Measurements from ENCODE around the gene F2RL1. TPM values are rescaled to one million over a fixed set of nuclear protein-coding genes. Genes with fewer than 3 reads are reported as not detected.

The F2RL1 gene
- total and polyA plus RNA-seq, 2 experiments from 2014 or later: 15.3 to 32.1 TPM

DNA sequence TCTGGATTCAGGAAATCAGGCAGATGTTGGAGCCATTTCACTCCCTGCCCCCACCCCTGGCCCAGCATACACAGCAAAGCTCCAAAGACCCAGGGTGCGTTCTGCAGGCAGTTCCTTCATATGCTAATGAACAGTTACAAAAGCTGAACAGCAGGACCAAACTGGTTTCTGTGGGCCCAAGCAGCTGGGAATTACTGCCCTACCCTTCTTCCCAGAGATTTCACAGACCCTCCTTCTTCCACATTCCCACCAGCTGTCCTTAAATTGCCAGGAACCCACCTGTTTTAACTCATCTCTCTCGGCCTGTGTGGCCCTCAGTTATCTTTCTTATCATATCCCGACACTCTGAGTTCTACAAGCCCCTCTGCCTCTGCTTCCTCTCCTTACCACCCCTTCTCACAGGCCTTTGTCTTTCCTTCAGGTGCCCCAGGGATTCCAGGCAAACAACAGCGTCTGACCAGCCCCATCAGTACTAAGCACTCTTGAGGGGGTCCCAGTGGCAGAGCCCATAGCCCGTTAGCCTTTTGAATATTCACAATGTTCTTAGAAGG, 10.6 kb upstream of the F2RL1 start:
- no peaks in the 10 kb centered on the region for H3K36me3 ChIP-seq (ENCODE audit: insufficient read depth)
- H4K20me1 ChIP-seq (replicated peaks; ENCODE audit: insufficient read depth): no peaks in the 10 kb centered on the region
- H2AFZ ChIP-seq: no peak overlapping the region
- peak overlapping the region; percentile 98 for H3K27ac ChIP-seq (ENCODE audit: low read depth)
- H3K36me3 Mint-ChIP-seq (ENCODE audit: low read depth): peaks cover 22% of the 10 kb centered on the region
- H3F3A ChIP-seq (replicated peaks; ENCODE audit: low read depth): no peaks in the 10 kb centered on the region; the same call in 1 of the 2 replicates
- H3K4me1 Mint-ChIP-seq: peaks cover 37% of the 10 kb centered on the region
- peak; percentile 98 for DNase-seq (ENCODE audit: low spot score)
- no peaks in the 10 kb centered on the region for H3K9me2 ChIP-seq (ENCODE audit: insufficient read depth)
- H3K4me2 ChIP-seq: peak overlapping the region; percentile 69
- peak overlapping the region; percentile 61 for H3K4me3 Mint-ChIP-seq
- peaks cover 27% of the 10 kb centered on the region for H3K9me3 Mint-ChIP-seq
- H3K27ac Mint-ChIP-seq: peak overlapping the region; percentile 99
- no peaks in the 10 kb centered on the region for H3K27me3 ChIP-seq (ENCODE audit: insufficient read depth)
- H3K79me2 ChIP-seq (replicated peaks; ENCODE audit: insufficient read depth): no peaks in the 10 kb centered on the region
- H3K4me1 ChIP-seq (ENCODE audit: insufficient read depth): peaks cover 29% of the 10 kb centered on the region
- no peak for TF ChIP-seq JUNB (IDR thresholded peaks at IDR 0.05; ENCODE audit: unreplicated experiment)
- TF ChIP-seq NANOG (IDR thresholded peaks at IDR 0.05; ENCODE audit: borderline replicate concordance): peak; percentile 61
- peak; percentile 58 for TF ChIP-seq POLR2AphosphoS5 (IDR thresholded peaks at IDR 0.05; ENCODE audit: low read depth)
- TF ChIP-seq, protein P1, sequence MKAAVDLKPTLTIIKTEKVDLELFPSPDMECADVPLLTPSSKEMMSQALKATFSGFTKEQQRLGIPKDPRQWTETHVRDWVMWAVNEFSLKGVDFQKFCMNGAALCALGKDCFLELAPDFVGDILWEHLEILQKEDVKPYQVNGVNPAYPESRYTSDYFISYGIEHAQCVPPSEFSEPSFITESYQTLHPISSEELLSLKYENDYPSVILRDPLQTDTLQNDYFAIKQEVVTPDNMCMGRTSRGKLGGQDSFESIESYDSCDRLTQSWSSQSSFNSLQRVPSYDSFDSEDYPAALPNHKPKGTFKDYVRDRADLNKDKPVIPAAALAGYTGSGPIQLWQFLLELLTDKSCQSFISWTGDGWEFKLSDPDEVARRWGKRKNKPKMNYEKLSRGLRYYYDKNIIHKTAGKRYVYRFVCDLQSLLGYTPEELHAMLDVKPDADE (IDR thresholded peaks at IDR 0.05): peak; percentile 56; the same call in 1 of the 2 replicates
- no peak for TF ChIP-seq EZH2 (IDR thresholded peaks at IDR 0.05; ENCODE audit: low read depth, unreplicated experiment)
- TF ChIP-seq EZH2phosphoT487 (IDR thresholded peaks at IDR 0.05; ENCODE audit: unreplicated experiment): no peak
- TF ChIP-seq, protein P2, sequence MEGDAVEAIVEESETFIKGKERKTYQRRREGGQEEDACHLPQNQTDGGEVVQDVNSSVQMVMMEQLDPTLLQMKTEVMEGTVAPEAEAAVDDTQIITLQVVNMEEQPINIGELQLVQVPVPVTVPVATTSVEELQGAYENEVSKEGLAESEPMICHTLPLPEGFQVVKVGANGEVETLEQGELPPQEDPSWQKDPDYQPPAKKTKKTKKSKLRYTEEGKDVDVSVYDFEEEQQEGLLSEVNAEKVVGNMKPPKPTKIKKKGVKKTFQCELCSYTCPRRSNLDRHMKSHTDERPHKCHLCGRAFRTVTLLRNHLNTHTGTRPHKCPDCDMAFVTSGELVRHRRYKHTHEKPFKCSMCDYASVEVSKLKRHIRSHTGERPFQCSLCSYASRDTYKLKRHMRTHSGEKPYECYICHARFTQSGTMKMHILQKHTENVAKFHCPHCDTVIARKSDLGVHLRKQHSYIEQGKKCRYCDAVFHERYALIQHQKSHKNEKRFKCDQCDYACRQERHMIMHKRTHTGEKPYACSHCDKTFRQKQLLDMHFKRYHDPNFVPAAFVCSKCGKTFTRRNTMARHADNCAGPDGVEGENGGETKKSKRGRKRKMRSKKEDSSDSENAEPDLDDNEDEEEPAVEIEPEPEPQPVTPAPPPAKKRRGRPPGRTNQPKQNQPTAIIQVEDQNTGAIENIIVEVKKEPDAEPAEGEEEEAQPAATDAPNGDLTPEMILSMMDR (conservative IDR thresholded peaks at IDR 0.05; ENCODE audit: low read depth in 2 of 2): peak in 1 of 2 experiments; percentile 9; a peak in 1 of 4 replicates
- H3K4me3 ChIP-seq: peak overlapping the region; percentile 44
- peak; percentile 87 for ATAC-seq
- peaks cover 19% of the 10 kb centered on the region for H3K27me3 Mint-ChIP-seq (ENCODE audit: insufficient read depth, low read depth, poor library complexity)

DNA sequence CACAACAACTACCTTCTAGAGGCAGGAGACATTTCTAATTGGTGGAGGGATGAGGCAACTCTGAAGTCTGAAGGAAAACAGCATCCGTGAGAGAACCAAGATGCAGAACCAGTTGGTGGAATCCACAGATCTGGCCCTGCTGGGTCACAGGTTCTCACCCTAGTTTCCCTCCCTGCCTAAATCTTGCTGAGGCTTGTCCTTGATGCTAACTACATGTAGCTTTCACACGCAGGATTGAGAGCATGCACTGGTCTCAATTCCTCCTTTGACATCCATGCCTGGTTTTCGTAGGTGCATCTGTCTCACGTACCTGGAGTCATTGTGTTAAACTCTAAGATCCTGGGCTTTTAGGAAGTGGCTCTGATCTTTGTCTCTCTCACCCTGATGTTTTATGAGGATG, 9.7 kb upstream of the F2RL1 start:
- Mint-ChIP-seq H3K27ac (peak overlapping the region; percentile 99), H3K9me3 (peaks cover 29% of the 10 kb centered on the region), H3K27me3 (ENCODE audit: insufficient read depth, low read depth, poor library complexity) (peaks cover 17% of the 10 kb centered on the region), H3K36me3 (ENCODE audit: low read depth) (peaks cover 24% of the 10 kb centered on the region), H3K4me3 (peak overlapping the region; percentile 61; the same call in 2 of the 3 replicates), H3K4me1 (peaks cover 36% of the 10 kb centered on the region)
- H3K4me1 ChIP-seq (ENCODE audit: insufficient read depth): peaks cover 29% of the 10 kb centered on the region
- no peaks in the 10 kb centered on the region for H3K36me3 ChIP-seq (ENCODE audit: insufficient read depth)
- H3K9me2 ChIP-seq (ENCODE audit: insufficient read depth): no peaks in the 10 kb centered on the region
- H3F3A ChIP-seq (replicated peaks; ENCODE audit: low read depth): no peaks in the 10 kb centered on the region; the same call in 1 of the 2 replicates
- H3K27ac ChIP-seq (ENCODE audit: low read depth): peak overlapping the region; percentile 98
- peak; percentile 46 for DNase-seq (ENCODE audit: low spot score)
- H3K27me3 ChIP-seq (ENCODE audit: insufficient read depth): no peaks in the 10 kb centered on the region
- peak overlapping the region; percentile 75 for H2AFZ ChIP-seq
- no peaks in the 10 kb centered on the region for H3K79me2 ChIP-seq (replicated peaks; ENCODE audit: insufficient read depth)
- H3K4me3 ChIP-seq: peak overlapping the region; percentile 20; the same call in 1 of the 2 replicates
- H3K4me2 ChIP-seq: peak overlapping the region; percentile 55; the same call in 1 of the 2 replicates
- no peak for ATAC-seq
- no peaks in the 10 kb centered on the region for H4K20me1 ChIP-seq (replicated peaks; ENCODE audit: insufficient read depth)
- no peak for TF ChIP-seq STAT1 (IDR thresholded peaks at IDR 0.05; ENCODE audit: unreplicated experiment)
- TF ChIP-seq, protein P3, sequence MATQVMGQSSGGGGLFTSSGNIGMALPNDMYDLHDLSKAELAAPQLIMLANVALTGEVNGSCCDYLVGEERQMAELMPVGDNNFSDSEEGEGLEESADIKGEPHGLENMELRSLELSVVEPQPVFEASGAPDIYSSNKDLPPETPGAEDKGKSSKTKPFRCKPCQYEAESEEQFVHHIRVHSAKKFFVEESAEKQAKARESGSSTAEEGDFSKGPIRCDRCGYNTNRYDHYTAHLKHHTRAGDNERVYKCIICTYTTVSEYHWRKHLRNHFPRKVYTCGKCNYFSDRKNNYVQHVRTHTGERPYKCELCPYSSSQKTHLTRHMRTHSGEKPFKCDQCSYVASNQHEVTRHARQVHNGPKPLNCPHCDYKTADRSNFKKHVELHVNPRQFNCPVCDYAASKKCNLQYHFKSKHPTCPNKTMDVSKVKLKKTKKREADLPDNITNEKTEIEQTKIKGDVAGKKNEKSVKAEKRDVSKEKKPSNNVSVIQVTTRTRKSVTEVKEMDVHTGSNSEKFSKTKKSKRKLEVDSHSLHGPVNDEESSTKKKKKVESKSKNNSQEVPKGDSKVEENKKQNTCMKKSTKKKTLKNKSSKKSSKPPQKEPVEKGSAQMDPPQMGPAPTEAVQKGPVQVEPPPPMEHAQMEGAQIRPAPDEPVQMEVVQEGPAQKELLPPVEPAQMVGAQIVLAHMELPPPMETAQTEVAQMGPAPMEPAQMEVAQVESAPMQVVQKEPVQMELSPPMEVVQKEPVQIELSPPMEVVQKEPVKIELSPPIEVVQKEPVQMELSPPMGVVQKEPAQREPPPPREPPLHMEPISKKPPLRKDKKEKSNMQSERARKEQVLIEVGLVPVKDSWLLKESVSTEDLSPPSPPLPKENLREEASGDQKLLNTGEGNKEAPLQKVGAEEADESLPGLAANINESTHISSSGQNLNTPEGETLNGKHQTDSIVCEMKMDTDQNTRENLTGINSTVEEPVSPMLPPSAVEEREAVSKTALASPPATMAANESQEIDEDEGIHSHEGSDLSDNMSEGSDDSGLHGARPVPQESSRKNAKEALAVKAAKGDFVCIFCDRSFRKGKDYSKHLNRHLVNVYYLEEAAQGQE (IDR thresholded peaks at IDR 0.05; ENCODE audit: unreplicated experiment): no peak
- TF ChIP-seq, protein P2 (conservative IDR thresholded peaks at IDR 0.05; ENCODE audit: low read depth in 2 of 2): no peak
- TF ChIP-seq JUNB (IDR thresholded peaks at IDR 0.05; ENCODE audit: unreplicated experiment): no peak
- no peak for TF ChIP-seq EZH2phosphoT487 (IDR thresholded peaks at IDR 0.05; ENCODE audit: unreplicated experiment)
- no peak for TF ChIP-seq POLR2AphosphoS5 (IDR thresholded peaks at IDR 0.05; ENCODE audit: low read depth)
- no peak for TF ChIP-seq CREB1 (CRISPR knock-in tag; IDR thresholded peaks at IDR 0.05; ENCODE audit: low read depth)
- TF ChIP-seq, protein P1 (IDR thresholded peaks at IDR 0.05): no peak
- TF ChIP-seq ZNF331 (CRISPR knock-in tag; IDR thresholded peaks at IDR 0.05; ENCODE audit: low read depth): no peak
- TF ChIP-seq EZH2 (IDR thresholded peaks at IDR 0.05; ENCODE audit: low read depth, unreplicated experiment): no peak
- TF ChIP-seq ZNF114 (CRISPR knock-in tag; IDR thresholded peaks at IDR 0.05): no peak
- TF ChIP-seq NANOG (IDR thresholded peaks at IDR 0.05; ENCODE audit: borderline replicate concordance): no peak
